Stomach (tissue), 9 donors: ENCODE data around the gene AGAP1. TPM values are rescaled to one million over a fixed set of nuclear protein-coding genes. Genes with fewer than 3 reads are reported as not detected.

Experiments
- DNase-seq, 2 donors: peaks; one replicate each; pipeline versions ENCODE4 v3.0.0 to v3.0.0-alpha.2; 2013 to 2019
- H3K27ac ChIP-seq, 5 donors: fragments of 200-600 bp in 4 of 5; sonication (generic) in 4 of 5; one replicate each; pipeline ENCODE4 v1.5.1; 2013 to 2019; ENCODE audit warnings: mild to moderate bottlenecking in 1 of 5, moderate library complexity in 1 of 5
- H3K27me3 ChIP-seq, 3 donors: fragments of 200-600 bp; sonication (generic); one replicate each; pipeline ENCODE4 v1.5.1; 2017 to 2019; ENCODE audit warnings: mixed run types in 1 of 3
- H3K36me3 ChIP-seq, 4 donors: fragments of 200-600 bp; sonication (generic); 1 replicate in 3 of 4; 2 replicates in 1 of 4; pipeline ENCODE4 v1.5.1; 2016 to 2019
- H3K4me1 ChIP-seq, 4 donors: fragments of 200-600 bp; sonication (generic); one replicate each; pipeline ENCODE4 v1.5.1; 2016 to 2019
- H3K4me3 ChIP-seq, 4 donors: fragments of 200-600 bp; sonication (generic) in 3 of 4; one replicate each; pipeline ENCODE4 v1.5.1; 2016 to 2019; ENCODE audit warnings: mild to moderate bottlenecking in 1 of 4
- H3K9me3 ChIP-seq, 4 donors: fragments of 200-600 bp; sonication (generic); one replicate each; pipeline ENCODE4 v1.5.1; 2016 to 2019
- EP300 ChIP-seq: sonication (generic); formaldehyde crosslinking; IDR thresholded peaks from one replicate; pipeline ENCODE4 v1.6.1; 2017; ENCODE audit warnings: antibody characterized with exemption
- POLR2A ChIP-seq, 4 donors: fragments of 450-650 bp; IDR thresholded peaks; one replicate each; pipeline ENCODE4 v1.6.1; 2016; ENCODE audit warnings: antibody characterized with exemption in 4 of 4, control low read depth in 2 of 4, mild to moderate bottlenecking in 1 of 4, moderate library complexity in 1 of 4
- POLR2AphosphoS5 ChIP-seq, 3 donors: sonication (generic); formaldehyde crosslinking; IDR thresholded peaks; one replicate each; pipeline ENCODE4 v1.6.1; 2016; ENCODE audit warnings: antibody characterized with exemption in 3 of 3
- WGBS, 5 donors: extraction: QIAGEN DNeasy Blood & Tissue Kit in 3 of 5; methylation state at CpG; one replicate each; pipeline versions ENCODE4 v1.1.5 to v1.1.7; 2013 to 2018; 5-methylcytosine and 5-hydroxymethylcytosine counted together
- intact Hi-C: fragments of 100-400 bp; cut with DNase I; formaldehyde crosslinking; loops from one replicate; pipeline ENCODE4 v1.15.1; 2023; ENCODE audit warnings: low total_unique reads
- polyA plus RNA-seq, 3 donors: library from polyadenylated mRNA; stranded (reverse); fragments of 200-250 nt; gene quantifications; one replicate each; pipeline ENCODE4 v1.2.3, GENCODE V29; 2013
- total RNA-seq, 5 donors: library from RNA; depleted of rRNA; stranded (reverse); fragments of >200 nt; gene quantifications; one replicate each; pipeline versions ENCODE4 v1.1.0 to v1.2.3, GENCODE V29; 2014 to 2016
- TF ChIP-seq, protein P1 (sequence below), 7 experiments: fragments of 450-650 bp in 4 of 7; fragments of 200-600 bp in 3 of 7; sonication (generic) in 3 of 7; IDR thresholded peaks; one replicate each; pipeline ENCODE4 v1.5.1; 2016 to 2019; ENCODE audit warnings: antibody characterized with exemption in 7 of 7, control low read depth in 2 of 7, mild to moderate bottlenecking in 1 of 7
- donor health status: healthy with polysubstance abuse.
- donor health status: Bipolar disorder and iron deficiency.
- donor health status: healthy.

Gene AGAP1
- total and polyA plus RNA-seq, 8 donors, result 4.2 to 139 (median 35.0) TPM

- Histone ChIP-seq H3K27me3 (no peaks in the 10 kb centered on the region), H3K9me3 (no peaks in the 10 kb centered on the region), H3K4me1 (no peaks in the 10 kb centered on the region), H3K27ac (no peak overlapping the region), H3K36me3 (peaks cover 0 to 10% (median 0%) of the 10 kb centered on the region in 4 donors), H3K4me3 (no peak overlapping the region)
- DNase-seq, result no peak
- no peak for TF ChIP-seq POLR2AphosphoS5 (IDR thresholded peaks at IDR 0.05)
- TF ChIP-seq POLR2A (IDR thresholded peaks at IDR 0.05), result no peak
- TF ChIP-seq, protein P1, sequence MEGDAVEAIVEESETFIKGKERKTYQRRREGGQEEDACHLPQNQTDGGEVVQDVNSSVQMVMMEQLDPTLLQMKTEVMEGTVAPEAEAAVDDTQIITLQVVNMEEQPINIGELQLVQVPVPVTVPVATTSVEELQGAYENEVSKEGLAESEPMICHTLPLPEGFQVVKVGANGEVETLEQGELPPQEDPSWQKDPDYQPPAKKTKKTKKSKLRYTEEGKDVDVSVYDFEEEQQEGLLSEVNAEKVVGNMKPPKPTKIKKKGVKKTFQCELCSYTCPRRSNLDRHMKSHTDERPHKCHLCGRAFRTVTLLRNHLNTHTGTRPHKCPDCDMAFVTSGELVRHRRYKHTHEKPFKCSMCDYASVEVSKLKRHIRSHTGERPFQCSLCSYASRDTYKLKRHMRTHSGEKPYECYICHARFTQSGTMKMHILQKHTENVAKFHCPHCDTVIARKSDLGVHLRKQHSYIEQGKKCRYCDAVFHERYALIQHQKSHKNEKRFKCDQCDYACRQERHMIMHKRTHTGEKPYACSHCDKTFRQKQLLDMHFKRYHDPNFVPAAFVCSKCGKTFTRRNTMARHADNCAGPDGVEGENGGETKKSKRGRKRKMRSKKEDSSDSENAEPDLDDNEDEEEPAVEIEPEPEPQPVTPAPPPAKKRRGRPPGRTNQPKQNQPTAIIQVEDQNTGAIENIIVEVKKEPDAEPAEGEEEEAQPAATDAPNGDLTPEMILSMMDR (IDR thresholded peaks at IDR 0.05), result no peak
- TF ChIP-seq EP300, result no peak
- intact Hi-C loops, result no loop called here
- WGBS, 5 donors, result 90 to 95% (median 93%) methylated on average over 10 of the region's 10 CpGs
Observed at GRCh38 chr2:235952714-235953113, 458.9 kb downstream of the AGAP1 start.

DNA sequence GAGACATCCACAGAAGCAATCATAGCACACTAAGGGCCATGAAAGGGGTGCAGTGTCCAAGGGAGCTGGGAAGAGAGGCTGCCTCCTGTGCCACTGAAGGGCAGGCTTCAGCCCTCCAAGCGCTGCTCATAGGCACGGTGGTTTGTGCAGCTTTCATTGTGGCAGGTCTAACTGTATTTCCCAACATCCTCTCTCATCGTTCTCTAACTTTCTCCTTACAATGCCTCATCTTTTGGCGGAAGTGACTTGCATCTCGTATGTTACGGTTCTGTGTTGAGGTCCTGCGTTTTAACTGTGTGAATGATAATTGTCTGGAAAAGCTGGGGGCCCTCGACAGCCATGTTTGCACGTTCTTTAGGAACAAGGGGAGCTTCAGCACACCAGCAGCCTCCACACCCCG lies 460.4 kb downstream of the AGAP1 start:
- intact Hi-C loops, result no loop called here
- TF ChIP-seq EP300, result no peak
- TF ChIP-seq, protein P1 (IDR thresholded peaks at IDR 0.05), result no peak
- no peak for TF ChIP-seq POLR2A (IDR thresholded peaks at IDR 0.05)
- no peak for TF ChIP-seq POLR2AphosphoS5 (IDR thresholded peaks at IDR 0.05)
- 87 to 96% (median 93%) methylated on average over 10 of the region's 10 CpGs for WGBS, 5 donors
- H3K9me3 ChIP-seq, result no peaks in the 10 kb centered on the region
- H3K4me3 ChIP-seq, result no peak overlapping the region
- DNase-seq, result no peak
- H3K36me3 ChIP-seq, result peaks cover 0 to 25% (median 9%) of the 10 kb centered on the region in 4 donors
- no peaks in the 10 kb centered on the region for H3K27me3 ChIP-seq
- H3K27ac ChIP-seq, result no peak overlapping the region
- no peaks in the 10 kb centered on the region for H3K4me1 ChIP-seq

GRCh38 chr2:235954888-235955480 lies 461.1 kb downstream of the AGAP1 start:
- no peak overlapping the region for H3K27ac ChIP-seq
- H3K4me1 ChIP-seq, result no peaks in the 10 kb centered on the region
- TF ChIP-seq POLR2AphosphoS5 (IDR thresholded peaks at IDR 0.05) (no peak), EP300 (no peak), POLR2A (IDR thresholded peaks at IDR 0.05) (no peak)
- TF ChIP-seq, protein P1 (IDR thresholded peaks at IDR 0.05), result no peak
- H3K4me3 ChIP-seq, result no peak overlapping the region
- no peaks in the 10 kb centered on the region for H3K27me3 ChIP-seq
- peaks cover 4 to 26% (median 10%) of the 10 kb centered on the region in 4 donors for H3K36me3 ChIP-seq
- intact Hi-C loops, result no loop called here
- no peaks in the 10 kb centered on the region for H3K9me3 ChIP-seq
- 93 to 96% (median 95%) methylated on average over 13 of the region's 13 CpGs for WGBS, 5 donors
- DNase-seq, result no peak

DNA sequence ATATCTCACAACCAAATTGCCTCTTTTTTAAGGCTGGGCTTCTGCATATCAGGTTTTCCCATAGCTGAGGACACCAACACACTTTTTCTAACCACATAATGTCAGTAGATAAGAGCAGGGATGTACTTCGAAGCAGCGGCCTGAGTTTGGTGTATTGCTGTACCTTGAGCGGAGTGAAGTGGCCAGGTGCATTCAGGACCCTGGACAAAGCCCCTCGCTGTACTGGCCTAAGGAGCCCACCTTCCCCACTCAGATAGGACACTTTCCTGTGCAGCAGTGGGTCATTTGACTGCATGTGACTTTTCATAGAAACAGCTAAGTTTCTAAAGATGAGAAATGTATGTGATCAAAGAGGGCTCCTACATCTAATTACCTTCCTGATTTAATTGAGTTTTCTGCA lies 461.8 kb downstream of the AGAP1 start:
- no peak for DNase-seq
- WGBS, 5 donors, result 83 to 94% (median 94%) methylated on average over 4 of the region's 4 CpGs
- H3K4me3 ChIP-seq, result no peak overlapping the region
- no peaks in the 10 kb centered on the region for H3K9me3 ChIP-seq
- no peaks in the 10 kb centered on the region for H3K27me3 ChIP-seq
- H3K27ac ChIP-seq, result no peak overlapping the region
- H3K36me3 ChIP-seq, result peaks cover 4 to 32% (median 12%) of the 10 kb centered on the region in 4 donors
- H3K4me1 ChIP-seq, result no peaks in the 10 kb centered on the region
- TF ChIP-seq, protein P1 (IDR thresholded peaks at IDR 0.05), result no peak
- TF ChIP-seq POLR2AphosphoS5 (IDR thresholded peaks at IDR 0.05) (no peak), EP300 (no peak), POLR2A (IDR thresholded peaks at IDR 0.05) (no peak)
- intact Hi-C loops, result no loop called here
